GM10266 (cell line): ENCODE measurements around the gene ABCB9.
"Not testable (repeated sequence)": the region's sequence is repeated elsewhere in the genome, so short reads cannot be mapped to it uniquely, and the experiment has no call there.

Experiments used
- DNase-seq: peaks from one replicate; pipeline ENCODE4 v3.0.0; 2012; ENCODE audit errors: extremely low spot score
- TF ChIP-seq, protein P1 (sequence below): IDR thresholded peaks from 2 replicates; pipeline ENCODE4 v1.5.1; 2012; ENCODE audit warnings: mild to moderate bottlenecking, low read depth; ENCODE audit not compliant: control insufficient read depth, insufficient read depth; ENCODE audit errors: missing control alignments

Gene ABCB9

DNA sequence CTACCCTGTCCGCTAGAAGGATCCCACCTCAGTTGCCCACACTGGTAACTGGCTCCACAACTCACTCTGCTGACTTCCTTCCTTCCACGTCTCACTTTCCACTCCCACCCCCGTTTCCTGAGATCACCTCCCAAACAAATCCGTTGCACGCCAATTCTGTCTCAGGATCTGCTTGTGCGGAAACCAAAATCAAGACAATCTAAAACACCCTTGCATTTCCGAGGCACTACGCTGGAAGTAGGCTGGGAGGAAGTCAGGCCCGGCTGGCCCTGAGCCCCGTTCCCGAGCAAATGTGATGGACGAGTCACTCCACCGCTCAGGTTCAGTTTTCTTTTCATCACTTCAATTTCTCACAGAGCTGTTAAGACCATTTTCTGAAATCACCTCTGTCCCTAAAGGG is 23.1 kb downstream of the ABCB9 start:
- DNase-seq: no peak
- TF ChIP-seq, protein P1, sequence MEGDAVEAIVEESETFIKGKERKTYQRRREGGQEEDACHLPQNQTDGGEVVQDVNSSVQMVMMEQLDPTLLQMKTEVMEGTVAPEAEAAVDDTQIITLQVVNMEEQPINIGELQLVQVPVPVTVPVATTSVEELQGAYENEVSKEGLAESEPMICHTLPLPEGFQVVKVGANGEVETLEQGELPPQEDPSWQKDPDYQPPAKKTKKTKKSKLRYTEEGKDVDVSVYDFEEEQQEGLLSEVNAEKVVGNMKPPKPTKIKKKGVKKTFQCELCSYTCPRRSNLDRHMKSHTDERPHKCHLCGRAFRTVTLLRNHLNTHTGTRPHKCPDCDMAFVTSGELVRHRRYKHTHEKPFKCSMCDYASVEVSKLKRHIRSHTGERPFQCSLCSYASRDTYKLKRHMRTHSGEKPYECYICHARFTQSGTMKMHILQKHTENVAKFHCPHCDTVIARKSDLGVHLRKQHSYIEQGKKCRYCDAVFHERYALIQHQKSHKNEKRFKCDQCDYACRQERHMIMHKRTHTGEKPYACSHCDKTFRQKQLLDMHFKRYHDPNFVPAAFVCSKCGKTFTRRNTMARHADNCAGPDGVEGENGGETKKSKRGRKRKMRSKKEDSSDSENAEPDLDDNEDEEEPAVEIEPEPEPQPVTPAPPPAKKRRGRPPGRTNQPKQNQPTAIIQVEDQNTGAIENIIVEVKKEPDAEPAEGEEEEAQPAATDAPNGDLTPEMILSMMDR: no peak

DNA sequence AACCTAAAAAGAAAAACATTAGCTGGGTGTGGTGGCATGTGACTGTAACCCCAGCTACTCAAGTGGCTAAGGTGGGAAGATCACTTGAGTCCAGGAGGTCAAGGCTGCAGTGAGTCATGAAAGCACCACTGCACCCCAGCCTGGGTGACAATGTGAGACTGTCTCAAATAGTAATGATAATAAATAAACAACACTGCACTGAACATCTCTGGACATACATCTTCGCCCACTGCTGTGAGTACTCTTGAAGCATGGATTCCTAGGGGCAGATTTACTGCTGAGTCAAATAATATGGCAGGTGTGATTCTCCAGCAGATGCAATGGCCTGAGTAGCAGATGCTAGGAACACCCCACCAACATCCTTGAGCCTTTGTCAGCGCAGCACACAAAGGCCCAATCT is 23.6 kb downstream of the ABCB9 start:
- TF ChIP-seq, protein P1: no peak
- no peak for DNase-seq

DNA sequence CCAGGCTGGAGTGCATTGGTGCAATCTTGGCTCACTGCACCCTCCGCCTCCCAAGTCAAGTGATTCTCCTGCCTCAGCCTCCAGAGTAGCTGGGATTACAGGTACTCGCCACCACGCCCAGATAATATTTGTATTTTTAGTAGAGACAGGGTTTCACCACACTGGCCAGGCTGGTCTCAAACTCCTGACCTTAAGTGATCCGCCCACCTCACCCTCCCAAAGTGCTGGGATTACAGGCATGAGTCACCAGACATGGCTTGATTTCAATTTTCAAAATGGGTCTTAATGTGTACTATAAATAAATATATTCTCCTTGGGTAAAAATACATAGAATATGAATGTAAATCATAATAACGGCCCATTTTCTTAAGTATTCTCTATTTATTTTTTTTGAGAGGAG is 24.9 kb downstream of the ABCB9 start:
- not testable (repeated sequence) for DNase-seq

DNA sequence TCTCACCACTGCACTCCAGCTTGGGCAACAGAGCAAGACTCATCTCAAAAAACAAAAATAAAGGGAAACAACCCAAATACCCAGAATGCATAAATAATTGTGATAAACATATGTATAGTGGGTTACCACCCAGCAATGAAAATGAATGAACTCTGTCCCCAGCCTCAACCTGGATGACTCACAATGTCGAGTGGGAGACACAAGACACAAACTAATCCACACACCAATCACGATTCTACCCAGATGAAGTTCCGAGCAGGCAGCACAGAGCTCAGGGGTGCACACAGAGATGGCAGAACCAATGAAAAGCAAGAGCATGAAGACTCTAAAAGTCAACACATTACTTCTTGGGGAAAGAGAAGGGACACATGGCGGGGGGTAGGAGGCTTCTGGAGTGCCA is 27.1 kb downstream of the ABCB9 start:
- DNase-seq: no peak
- TF ChIP-seq, protein P1: no peak

DNA sequence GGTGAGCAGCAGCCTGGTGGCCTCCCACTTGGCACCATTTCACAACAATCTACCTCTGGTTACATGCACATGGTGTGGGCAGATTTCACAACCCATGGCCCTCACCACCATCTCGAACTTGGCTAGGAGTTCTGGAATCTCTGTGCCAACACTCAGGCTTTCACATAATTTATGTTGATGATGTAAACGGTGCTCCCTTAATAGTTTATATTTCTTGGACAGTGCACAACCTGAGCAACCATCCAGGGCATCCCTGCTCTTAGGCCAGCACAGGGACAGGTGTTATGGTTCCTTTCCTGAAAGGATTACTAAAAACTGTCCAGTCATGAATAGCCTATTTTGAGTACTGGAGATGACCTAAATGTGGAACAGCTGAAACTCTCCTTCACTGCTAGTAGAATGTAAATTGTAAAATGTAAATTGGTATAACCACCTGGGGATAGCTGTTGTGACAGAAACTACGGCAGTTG is 28.6 kb downstream of the ABCB9 start:
- DNase-seq: no peak

DNA sequence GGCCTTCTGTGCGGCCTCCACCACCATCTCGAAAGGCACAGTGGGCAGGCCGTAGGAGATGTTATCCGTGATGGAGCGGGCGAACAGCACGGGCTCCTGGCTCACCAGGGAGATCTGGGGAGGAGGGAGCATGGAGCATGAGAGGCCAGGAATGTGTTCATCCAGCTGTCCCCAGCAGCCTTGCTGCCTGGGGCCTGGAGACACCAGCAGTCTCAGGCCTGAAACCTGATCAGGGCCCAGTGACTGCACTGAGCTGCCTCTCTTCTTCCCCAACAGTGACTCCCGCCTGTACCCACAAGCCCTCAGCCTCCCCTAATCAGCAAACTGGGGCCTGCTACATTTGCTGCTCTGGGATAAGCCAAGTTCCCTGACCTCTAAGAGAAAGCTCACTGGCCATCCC is 30.9 kb downstream of the ABCB9 start:
- no peak for DNase-seq

More for the DNA sequence above, 28.6 kb downstream of the ABCB9 start:
- TF ChIP-seq, protein P1: no peak

DNA sequence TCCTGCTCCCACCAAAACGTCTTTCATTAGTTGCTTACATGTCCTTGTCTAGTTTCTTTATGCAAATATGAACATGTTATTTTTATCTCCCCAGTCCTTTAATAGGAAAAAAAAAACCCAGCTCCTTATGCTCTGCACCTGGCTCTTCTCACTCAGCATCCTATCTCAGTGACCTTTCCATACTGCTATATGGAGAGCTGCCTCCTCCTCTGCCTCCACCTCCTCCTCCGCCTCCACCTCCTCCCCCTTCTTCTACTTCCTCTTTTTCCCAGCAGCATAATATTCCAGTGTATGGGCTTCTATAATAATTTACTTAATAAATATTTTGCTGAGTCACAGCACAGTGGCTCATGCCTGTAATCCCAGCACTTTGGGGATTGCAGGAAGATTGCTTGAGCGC is 31.5 kb downstream of the ABCB9 start:
- TF ChIP-seq, protein P1: no peak
- DNase-seq: peak; percentile 61

More for the DNA sequence above, 30.9 kb downstream of the ABCB9 start:
- TF ChIP-seq, protein P1: no peak

DNA sequence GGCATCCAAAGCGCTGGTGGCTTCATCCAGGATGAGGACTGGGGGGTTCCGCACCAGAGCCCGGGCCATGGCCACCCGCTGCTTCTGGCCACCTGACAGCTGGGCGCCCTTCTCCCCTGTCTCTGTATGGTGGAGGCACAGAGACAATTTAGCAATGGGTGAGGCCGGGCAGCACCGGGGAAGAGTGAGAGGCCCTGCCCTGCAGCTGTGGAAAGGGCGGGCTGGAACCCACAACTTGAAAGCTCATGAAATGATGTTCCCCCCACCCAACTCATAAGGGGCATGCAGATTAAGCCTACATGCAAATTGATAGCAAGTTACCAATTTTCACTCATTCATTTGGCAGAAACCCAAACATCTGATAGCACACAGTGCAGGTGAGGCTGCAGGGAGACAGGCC is 34.1 kb downstream of the ABCB9 start:
- DNase-seq: no peak
- TF ChIP-seq, protein P1: no peak
